Placental pericyte (primary cell): Measurements from ENCODE around the gene SLC22A9. TPM values are rescaled to one million over a fixed set of nuclear protein-coding genes. Genes with fewer than 3 reads are reported as not detected.

ENCODE experiments used
- total RNA-seq: library from RNA; depleted of rRNA; stranded (reverse); fragments of >200 nt; gene quantifications from 2 replicates; pipeline ENCODE4 v1.2.3, GENCODE V29; 2012

SLC22A9 gene
- not detected in 2 replicates for total RNA-seq

GRCh38 chr11:63369165-63369970, at the start of gene SLC22A9:
Gene SLC22A9 (plus strand): TSS chr11:63369785. CDS start chr11:63370057, 272 bp downstream.

Other genes with a start within 250 kb of the SLC22A9 start
- not detected in 2 replicates for gene SLC22A24, start 225.6 kb upstream of the SLC22A9 start, total RNA-seq
- gene SLC22A25, start 126.2 kb upstream of the SLC22A9 start, total RNA-seq, result not detected in 2 replicates
- not detected in 2 replicates for gene PLAAT5, start 121.4 kb downstream of the SLC22A9 start, total RNA-seq
- not detected in 2 replicates for gene LGALS12, start 136.3 kb downstream of the SLC22A9 start, total RNA-seq
- 1.6 and 15.5 TPM in 2 replicates for gene PLAAT4, start 167.0 kb downstream of the SLC22A9 start, total RNA-seq
- not detected in 2 replicates for gene PLAAT2, start 193.6 kb downstream of the SLC22A9 start, total RNA-seq
- 3.3 and 10.9 TPM in 2 replicates for gene PLAAT3, start 244.6 kb downstream of the SLC22A9 start, total RNA-seq